HEK293 (cell line): Measurements from ENCODE around the gene NRN1L.

ENCODE experiments used
- IKZF3 ChIP-seq: fragments of 450-650 bp; IDR thresholded peaks from 2 replicates; pipeline ENCODE4 v1.5.0; 2018; ENCODE audit warnings: missing biosample characterization, mild to moderate bottlenecking, missing genetic modification characterization, moderate library complexity
- MYNN ChIP-seq: fragments of 450-650 bp; formaldehyde crosslinking; IDR thresholded peaks from 2 replicates; pipeline ENCODE4 v1.5.1; 2016; ENCODE audit warnings: missing biosample characterization, missing genetic modification characterization, borderline replicate concordance
- SP2 ChIP-seq: fragments of 450-650 bp; formaldehyde crosslinking; IDR thresholded peaks from 2 replicates; pipeline ENCODE4 v1.5.1; 2016; ENCODE audit warnings: missing biosample characterization, missing genetic modification characterization
- WT1 ChIP-seq: fragments of 450-650 bp; formaldehyde crosslinking; IDR thresholded peaks from 2 replicates; pipeline ENCODE4 v1.5.1; 2016; ENCODE audit warnings: missing biosample characterization, missing genetic modification characterization
- ZBTB10 ChIP-seq: fragments of 450-650 bp; formaldehyde crosslinking; IDR thresholded peaks from 2 replicates; pipeline ENCODE4 v1.5.1; 2016; ENCODE audit warnings: missing biosample characterization, missing genetic modification characterization
- ZBTB49 ChIP-seq: fragments of 450-650 bp; formaldehyde crosslinking; IDR thresholded peaks from 2 replicates; pipeline ENCODE4 v1.5.1; 2016; ENCODE audit warnings: missing biosample characterization, missing genetic modification characterization, low read depth
- ZNF169 ChIP-seq: fragments of 450-650 bp; formaldehyde crosslinking; IDR thresholded peaks from 2 replicates; pipeline ENCODE4 v1.5.1; 2016; ENCODE audit warnings: missing biosample characterization, missing genetic modification characterization
- ZNF202 ChIP-seq: fragments of 450-650 bp; formaldehyde crosslinking; IDR thresholded peaks from 2 replicates; pipeline ENCODE4 v1.5.1; 2016; ENCODE audit warnings: missing biosample characterization, missing genetic modification characterization, borderline replicate concordance
- ZNF362 ChIP-seq: fragments of 450-650 bp; formaldehyde crosslinking; IDR thresholded peaks from 2 replicates; pipeline ENCODE4 v1.5.1; 2016; ENCODE audit warnings: missing biosample characterization, missing genetic modification characterization
- ZNF664 ChIP-seq: fragments of 450-650 bp; formaldehyde crosslinking; IDR thresholded peaks from 2 replicates; pipeline ENCODE4 v1.5.1; 2016; ENCODE audit warnings: missing biosample characterization, missing genetic modification characterization
- ZNF670 ChIP-seq: fragments of 450-650 bp; formaldehyde crosslinking; IDR thresholded peaks from 2 replicates; pipeline ENCODE4 v1.5.1; 2016; ENCODE audit warnings: missing biosample characterization, missing genetic modification characterization, low read depth
- ZSCAN18 ChIP-seq: fragments of 450-650 bp; formaldehyde crosslinking; IDR thresholded peaks from 2 replicates; pipeline ENCODE4 v1.5.1; 2016; ENCODE audit warnings: missing biosample characterization, missing genetic modification characterization
- ZSCAN30 ChIP-seq: fragments of 450-650 bp; IDR thresholded peaks from 2 replicates; pipeline ENCODE4 v1.5.1; 2018; ENCODE audit warnings: missing biosample characterization, mild to moderate bottlenecking, missing genetic modification characterization, moderate library complexity
- TF ChIP-seq, protein P1 (sequence below): fragments of 450-650 bp; formaldehyde crosslinking; conservative IDR thresholded peaks from 2 replicates; pipeline ENCODE4 v1.5.1; 2016; ENCODE audit warnings: low read depth, missing biosample characterization, missing genetic modification characterization
- TF ChIP-seq, protein P2 (sequence below): fragments of 450-650 bp; formaldehyde crosslinking; IDR thresholded peaks from 2 replicates; pipeline ENCODE4 v1.5.1; 2017; ENCODE audit warnings: missing biosample characterization, missing genetic modification characterization
- TF ChIP-seq, protein P3 (sequence below): fragments of 450-650 bp; formaldehyde crosslinking; IDR thresholded peaks from 2 replicates; pipeline ENCODE4 v1.5.1; 2016; ENCODE audit warnings: missing biosample characterization, missing genetic modification characterization

Gene NRN1L

DNA sequence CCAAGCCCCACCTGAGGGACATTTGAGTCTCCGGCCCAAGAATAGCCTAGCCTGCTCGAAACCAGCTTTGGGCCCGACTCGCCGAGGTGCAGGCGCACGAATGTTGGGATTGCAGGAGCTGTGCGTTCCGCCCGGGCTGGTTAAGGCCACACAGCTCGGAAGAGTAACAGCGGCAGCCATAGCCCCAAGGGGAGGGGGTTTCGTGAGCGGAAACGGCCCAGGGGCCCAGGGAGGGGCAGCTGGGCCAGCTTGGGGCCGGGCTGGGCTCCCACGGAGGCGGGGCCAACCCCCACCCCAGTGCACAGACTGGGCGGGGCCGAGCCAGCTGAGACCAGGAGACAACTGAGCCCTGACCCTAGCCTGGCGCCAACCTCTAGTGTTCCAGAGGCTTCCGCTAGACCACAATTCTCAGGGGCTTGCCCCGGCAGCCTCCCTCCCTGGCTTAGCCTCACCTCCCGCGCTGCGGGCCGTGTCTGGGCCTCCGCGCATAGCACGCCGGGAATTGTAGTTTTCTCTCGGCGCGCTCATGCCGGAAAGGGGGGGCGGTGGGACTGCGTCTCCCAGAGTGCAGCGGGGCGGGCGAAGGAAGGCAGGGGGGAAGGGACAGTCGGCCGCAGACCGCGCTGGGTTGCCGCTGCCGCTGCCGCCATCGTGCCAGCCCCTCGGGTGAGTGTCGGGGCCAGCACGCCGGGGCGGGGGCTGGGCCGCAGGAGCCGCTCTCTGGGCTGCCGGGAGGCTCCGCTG, 38.2 kb upstream of the NRN1L start, which contains the start of gene NUTF2 (continued):
- TF ChIP-seq IKZF3 (tag by site-specific recombination) (peak; percentile 89), WT1 (tag by site-specific recombination) (peak; percentile 53; the same call in 1 of the 2 replicates), ZNF169 (tag by site-specific recombination) (no peak), ZNF664 (tag by site-specific recombination) (no peak), ZNF362 (no peak), ZNF202 (no peak), ZNF670 (no peak), ZSCAN18 (tag by site-specific recombination) (no peak), MYNN (tag by site-specific recombination) (no peak), SP2 (tag by site-specific recombination) (peak; percentile 86), ZBTB10 (peak; percentile 79; the same call in 1 of the 2 replicates), ZBTB49 (tag by site-specific recombination) (no peak), ZSCAN30 (tag by site-specific recombination) (peak; percentile 36; the same call in 1 of the 2 replicates)
- TF ChIP-seq, protein P1, sequence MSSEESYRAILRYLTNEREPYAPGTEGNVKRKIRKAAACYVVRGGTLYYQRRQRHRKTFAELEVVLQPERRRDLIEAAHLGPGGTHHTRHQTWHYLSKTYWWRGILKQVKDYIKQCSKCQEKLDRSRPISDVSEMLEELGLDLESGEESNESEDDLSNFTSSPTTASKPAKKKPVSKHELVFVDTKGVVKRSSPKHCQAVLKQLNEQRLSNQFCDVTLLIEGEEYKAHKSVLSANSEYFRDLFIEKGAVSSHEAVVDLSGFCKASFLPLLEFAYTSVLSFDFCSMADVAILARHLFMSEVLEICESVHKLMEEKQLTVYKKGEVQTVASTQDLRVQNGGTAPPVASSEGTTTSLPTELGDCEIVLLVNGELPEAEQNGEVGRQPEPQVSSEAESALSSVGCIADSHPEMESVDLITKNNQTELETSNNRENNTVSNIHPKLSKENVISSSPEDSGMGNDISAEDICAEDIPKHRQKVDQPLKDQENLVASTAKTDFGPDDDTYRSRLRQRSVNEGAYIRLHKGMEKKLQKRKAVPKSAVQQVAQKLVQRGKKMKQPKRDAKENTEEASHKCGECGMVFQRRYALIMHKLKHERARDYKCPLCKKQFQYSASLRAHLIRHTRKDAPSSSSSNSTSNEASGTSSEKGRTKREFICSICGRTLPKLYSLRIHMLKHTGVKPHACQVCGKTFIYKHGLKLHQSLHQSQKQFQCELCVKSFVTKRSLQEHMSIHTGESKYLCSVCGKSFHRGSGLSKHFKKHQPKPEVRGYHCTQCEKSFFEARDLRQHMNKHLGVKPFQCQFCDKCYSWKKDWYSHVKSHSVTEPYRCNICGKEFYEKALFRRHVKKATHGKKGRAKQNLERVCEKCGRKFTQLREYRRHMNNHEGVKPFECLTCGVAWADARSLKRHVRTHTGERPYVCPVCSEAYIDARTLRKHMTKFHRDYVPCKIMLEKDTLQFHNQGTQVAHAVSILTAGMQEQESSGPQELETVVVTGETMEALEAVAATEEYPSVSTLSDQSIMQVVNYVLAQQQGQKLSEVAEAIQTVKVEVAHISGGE (tag by site-specific recombination), result peak; percentile 90
- TF ChIP-seq, protein P2, sequence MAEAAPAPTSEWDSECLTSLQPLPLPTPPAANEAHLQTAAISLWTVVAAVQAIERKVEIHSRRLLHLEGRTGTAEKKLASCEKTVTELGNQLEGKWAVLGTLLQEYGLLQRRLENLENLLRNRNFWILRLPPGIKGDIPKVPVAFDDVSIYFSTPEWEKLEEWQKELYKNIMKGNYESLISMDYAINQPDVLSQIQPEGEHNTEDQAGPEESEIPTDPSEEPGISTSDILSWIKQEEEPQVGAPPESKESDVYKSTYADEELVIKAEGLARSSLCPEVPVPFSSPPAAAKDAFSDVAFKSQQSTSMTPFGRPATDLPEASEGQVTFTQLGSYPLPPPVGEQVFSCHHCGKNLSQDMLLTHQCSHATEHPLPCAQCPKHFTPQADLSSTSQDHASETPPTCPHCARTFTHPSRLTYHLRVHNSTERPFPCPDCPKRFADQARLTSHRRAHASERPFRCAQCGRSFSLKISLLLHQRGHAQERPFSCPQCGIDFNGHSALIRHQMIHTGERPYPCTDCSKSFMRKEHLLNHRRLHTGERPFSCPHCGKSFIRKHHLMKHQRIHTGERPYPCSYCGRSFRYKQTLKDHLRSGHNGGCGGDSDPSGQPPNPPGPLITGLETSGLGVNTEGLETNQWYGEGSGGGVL, result no peak; the same call in none of the 2 replicates
- TF ChIP-seq, protein P3, sequence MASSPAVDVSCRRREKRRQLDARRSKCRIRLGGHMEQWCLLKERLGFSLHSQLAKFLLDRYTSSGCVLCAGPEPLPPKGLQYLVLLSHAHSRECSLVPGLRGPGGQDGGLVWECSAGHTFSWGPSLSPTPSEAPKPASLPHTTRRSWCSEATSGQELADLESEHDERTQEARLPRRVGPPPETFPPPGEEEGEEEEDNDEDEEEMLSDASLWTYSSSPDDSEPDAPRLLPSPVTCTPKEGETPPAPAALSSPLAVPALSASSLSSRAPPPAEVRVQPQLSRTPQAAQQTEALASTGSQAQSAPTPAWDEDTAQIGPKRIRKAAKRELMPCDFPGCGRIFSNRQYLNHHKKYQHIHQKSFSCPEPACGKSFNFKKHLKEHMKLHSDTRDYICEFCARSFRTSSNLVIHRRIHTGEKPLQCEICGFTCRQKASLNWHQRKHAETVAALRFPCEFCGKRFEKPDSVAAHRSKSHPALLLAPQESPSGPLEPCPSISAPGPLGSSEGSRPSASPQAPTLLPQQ (tag by site-specific recombination), result peak; percentile 75; the same call in 1 of the 2 replicates
